ENCODE measurements around the gene BCL11A. TPM values are rescaled to one million over a fixed set of nuclear protein-coding genes. Genes with fewer than 3 reads are reported as not detected.

Gene BCL11A
- total RNA-seq, 2 experiments from 2014 or later, result 0.45 to 0.54 TPM

- H3K36me3 Mint-ChIP-seq (ENCODE audit: low read depth), result no peaks in the 10 kb centered on the region
- H3K4me3 Mint-ChIP-seq, result no peak overlapping the region
- TF ChIP-seq CTCF (IDR thresholded peaks at IDR 0.05), result no peak
- H3K4me1 Mint-ChIP-seq (ENCODE audit: low read depth), result no peaks in the 10 kb centered on the region
- ChIA-PET CTCF (no interaction called here), POLR2A (no interaction called here)
- DNase-seq (no peak), ATAC-seq (no peak)
- no peak overlapping the region for H3K27ac Mint-ChIP-seq
- no peaks in the 10 kb centered on the region for H3K9me3 Mint-ChIP-seq
- intact Hi-C loops (cut with micrococcal nuclease), result no loop called here
- H3K27me3 Mint-ChIP-seq, result peaks cover 3% of the 10 kb centered on the region
These were observed 114.1 kb downstream of the BCL11A start for GRCh38 chr2:60439219-60439974.

- no peaks in the 10 kb centered on the region for H3K9me3 Mint-ChIP-seq
- TF ChIP-seq CTCF (IDR thresholded peaks at IDR 0.05), result no peak
- no peak overlapping the region for H3K4me3 Mint-ChIP-seq
- H3K4me1 Mint-ChIP-seq (ENCODE audit: low read depth), result no peaks in the 10 kb centered on the region
- peaks cover 3% of the 10 kb centered on the region for H3K27me3 Mint-ChIP-seq
- H3K27ac Mint-ChIP-seq, result no peak overlapping the region
- POLR2A ChIA-PET, result no interaction called here
- CTCF ChIA-PET, result no interaction called here
- DNase-seq, result no peak
- ATAC-seq, result no peak
- intact Hi-C loops (cut with micrococcal nuclease), result no loop called here
- no peaks in the 10 kb centered on the region for H3K36me3 Mint-ChIP-seq (ENCODE audit: low read depth)
These were observed 114.8 kb downstream of the BCL11A start for GRCh38 chr2:60438653-60439052.

DNA sequence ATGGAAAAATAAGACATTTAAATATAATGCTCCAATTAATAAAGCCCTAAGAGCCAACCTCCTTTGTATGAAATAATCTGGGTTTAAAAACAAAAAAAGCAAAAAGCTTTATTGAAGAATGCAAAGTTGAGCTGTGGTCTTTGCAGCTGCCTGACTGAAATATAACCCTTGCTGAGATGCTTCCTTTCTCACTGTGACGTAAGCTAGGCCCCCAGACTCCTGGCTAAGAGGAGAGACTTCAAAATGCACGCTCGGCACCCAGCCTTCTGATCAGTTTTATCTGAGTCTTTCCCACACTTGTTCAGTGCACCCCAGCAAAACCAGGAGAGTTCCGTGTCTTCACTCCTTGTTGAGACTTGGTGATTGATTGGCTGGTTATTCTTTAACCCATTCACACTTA lies 115.3 kb downstream of the BCL11A start:
- Mint-ChIP-seq H3K27ac (no peak overlapping the region), H3K27me3 (peaks cover 3% of the 10 kb centered on the region), H3K36me3 (ENCODE audit: low read depth) (no peaks in the 10 kb centered on the region), H3K9me3 (no peaks in the 10 kb centered on the region), H3K4me1 (ENCODE audit: low read depth) (no peaks in the 10 kb centered on the region), H3K4me3 (no peak overlapping the region)
- ChIA-PET POLR2A (no interaction called here), CTCF (no interaction called here)
- DNase-seq (no peak), ATAC-seq (no peak)
- intact Hi-C loops (cut with micrococcal nuclease), result no loop called here
- no peak for TF ChIP-seq CTCF (IDR thresholded peaks at IDR 0.05)

DNA sequence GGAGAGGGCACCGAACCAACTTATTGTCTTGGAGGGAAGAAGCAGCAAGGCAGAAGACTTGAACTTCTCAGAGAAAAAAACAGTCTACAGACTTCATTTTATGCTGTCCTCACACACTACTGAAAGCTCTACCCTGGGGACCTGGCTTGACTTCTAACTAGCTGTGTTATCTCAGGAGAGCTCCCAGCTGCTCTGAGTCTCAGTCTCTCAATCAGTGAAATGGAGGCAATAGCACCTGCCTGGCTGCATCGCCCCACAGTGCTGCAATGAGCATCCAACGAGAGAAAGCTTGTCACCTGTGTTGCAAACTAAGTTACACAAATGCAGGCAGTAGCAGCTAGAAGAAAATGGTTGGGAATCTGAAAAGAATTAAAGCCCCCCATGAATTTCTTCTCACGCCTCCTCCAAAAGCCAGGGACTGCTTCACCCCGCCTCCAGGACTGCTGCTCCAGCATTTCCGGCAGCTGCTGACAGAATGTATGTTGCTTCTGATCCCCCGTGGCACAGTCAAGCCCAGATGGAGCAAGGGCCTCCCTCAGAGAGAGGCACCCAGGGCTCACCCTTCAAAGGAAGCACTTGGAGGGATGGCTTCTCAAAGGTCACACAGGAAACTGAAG lies 116.3 kb downstream of the BCL11A start:
- no peak for ATAC-seq
- TF ChIP-seq CTCF (IDR thresholded peaks at IDR 0.05), result no peak
- ChIA-PET CTCF (no interaction called here), POLR2A (no interaction called here)
- intact Hi-C loops (cut with micrococcal nuclease), result no loop called here
- H3K4me3 Mint-ChIP-seq, result no peak overlapping the region
- no peaks in the 10 kb centered on the region for H3K9me3 Mint-ChIP-seq
- DNase-seq, result no peak
- no peaks in the 10 kb centered on the region for H3K36me3 Mint-ChIP-seq (ENCODE audit: low read depth)
- H3K27me3 Mint-ChIP-seq, result peaks cover 3% of the 10 kb centered on the region
- H3K27ac Mint-ChIP-seq, result no peak overlapping the region
- H3K4me1 Mint-ChIP-seq (ENCODE audit: low read depth), result no peaks in the 10 kb centered on the region

- no peak overlapping the region for H3K4me3 Mint-ChIP-seq
- H3K4me1 Mint-ChIP-seq (ENCODE audit: low read depth), result no peaks in the 10 kb centered on the region
- ChIA-PET POLR2A (no interaction called here), CTCF (no interaction called here)
- no peak for TF ChIP-seq CTCF (IDR thresholded peaks at IDR 0.05)
- DNase-seq (no peak), ATAC-seq (no peak)
- no peak overlapping the region for H3K27ac Mint-ChIP-seq
- intact Hi-C loops (cut with micrococcal nuclease), result no loop called here
- H3K27me3 Mint-ChIP-seq, result no peaks in the 10 kb centered on the region
- H3K36me3 Mint-ChIP-seq (ENCODE audit: low read depth), result no peaks in the 10 kb centered on the region
- H3K9me3 Mint-ChIP-seq, result no peaks in the 10 kb centered on the region
These were observed 120.3 kb downstream of the BCL11A start for GRCh38 chr2:60433018-60433596.
